ENCODE data around the gene PSMB10. TPM values are rescaled to one million over a fixed set of nuclear protein-coding genes. Genes with fewer than 3 reads are reported as not detected.
"Not testable (repeated sequence)": the region's sequence is repeated elsewhere in the genome, so short reads cannot be mapped to it uniquely, and the experiment has no call there.

The PSMB10 gene
- total RNA-seq, 1 donor: 69.4 TPM

- H3K27me3 ChIP-seq (ENCODE audit: insufficient read depth, low read length): no peaks in the 10 kb centered on the region
- H3K4me3 ChIP-seq (ENCODE audit: low read length): no peak overlapping the region
- no peaks in the 10 kb centered on the region for H3K9me3 ChIP-seq (ENCODE audit: low read depth, low read length)
- H3K4me1 ChIP-seq (ENCODE audit: insufficient read depth, low read length): no peaks in the 10 kb centered on the region
Observed at GRCh38 chr16:67927131-67927941, 9.3 kb downstream of the PSMB10 start.

DNA sequence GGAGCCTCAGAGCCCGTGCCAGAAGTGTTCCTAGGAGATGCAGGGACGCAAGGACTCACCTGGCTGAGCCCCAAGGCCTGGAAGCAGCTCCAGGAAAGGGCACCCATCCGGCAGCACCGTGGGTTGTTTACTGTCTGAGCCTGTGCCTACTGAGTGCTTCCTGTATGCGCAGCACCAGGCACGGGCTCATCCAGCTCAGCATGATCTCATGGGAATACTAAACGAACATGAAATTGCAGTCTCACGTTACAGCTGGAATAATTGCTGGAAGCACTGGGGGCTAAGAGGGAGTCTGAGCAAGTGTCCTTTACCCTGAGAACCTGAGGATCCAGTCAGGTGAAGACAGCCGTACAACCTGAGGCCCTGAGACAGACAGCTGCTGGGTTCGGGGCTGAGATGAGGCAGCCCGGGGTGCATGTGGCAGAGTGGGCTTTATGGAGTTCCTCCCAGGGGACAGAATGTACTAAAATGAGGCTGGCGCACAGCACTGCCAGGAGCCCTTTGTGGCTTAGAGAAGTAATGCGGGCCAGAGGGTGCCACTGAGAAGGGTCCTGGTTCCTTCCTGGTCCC is 10.4 kb downstream of the PSMB10 start:
- no peaks in the 10 kb centered on the region for H3K9me3 ChIP-seq (ENCODE audit: low read depth, low read length)
- no peak overlapping the region for H3K4me3 ChIP-seq (ENCODE audit: low read length)
- H3K27me3 ChIP-seq (ENCODE audit: insufficient read depth, low read length): no peaks in the 10 kb centered on the region
- no peaks in the 10 kb centered on the region for H3K4me1 ChIP-seq (ENCODE audit: insufficient read depth, low read length)

GRCh38 chr16:67924140-67924906 is 12.3 kb downstream of the PSMB10 start:
- Histone ChIP-seq H3K4me3 (ENCODE audit: low read length) (no peak overlapping the region), H3K9me3 (ENCODE audit: low read depth, low read length) (no peaks in the 10 kb centered on the region), H3K27me3 (ENCODE audit: insufficient read depth, low read length) (no peaks in the 10 kb centered on the region), H3K4me1 (ENCODE audit: insufficient read depth, low read length) (no peaks in the 10 kb centered on the region)

DNA sequence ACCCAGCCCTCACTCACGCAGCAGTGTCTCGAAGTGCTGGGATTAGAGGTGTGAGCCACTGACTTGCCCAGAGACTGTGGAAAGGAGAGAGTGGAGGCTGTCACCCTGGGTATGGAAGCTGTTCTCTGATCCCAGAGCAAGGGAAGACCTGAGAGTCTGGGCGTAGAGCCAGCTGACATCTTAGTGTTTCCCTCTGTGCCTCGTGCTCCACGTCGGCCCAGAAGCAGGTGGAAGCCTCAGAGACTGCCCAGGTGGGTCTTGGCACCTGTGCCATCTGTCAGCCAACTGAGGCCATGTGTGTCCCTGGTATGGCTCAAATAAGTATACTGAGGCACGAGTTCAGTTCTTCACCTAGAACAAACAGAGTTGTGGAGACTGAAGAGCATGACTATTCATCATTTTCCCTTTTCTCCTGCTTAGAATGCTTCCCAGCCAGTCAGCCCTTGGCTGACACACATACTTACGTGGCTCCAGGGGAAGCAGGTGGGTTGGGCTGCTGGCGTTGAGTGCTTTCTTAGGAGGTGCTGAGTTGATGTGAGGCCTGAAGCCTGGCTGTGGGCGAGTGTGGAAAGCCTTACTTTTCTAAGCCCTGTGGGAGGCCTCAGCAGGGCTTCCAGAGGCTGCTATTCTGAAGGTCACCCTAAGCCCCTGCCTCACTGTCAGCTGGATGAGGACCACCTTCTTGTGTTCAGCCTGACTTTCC is 13.1 kb downstream of the PSMB10 start:
- Histone ChIP-seq H3K9me3 (ENCODE audit: low read depth, low read length) (no peaks in the 10 kb centered on the region), H3K4me3 (ENCODE audit: low read length) (no peak overlapping the region), H3K27me3 (ENCODE audit: insufficient read depth, low read length) (no peaks in the 10 kb centered on the region), H3K4me1 (ENCODE audit: insufficient read depth, low read length) (no peaks in the 10 kb centered on the region)

GRCh38 chr16:67922740-67923139 is 13.9 kb downstream of the PSMB10 start:
- no peaks in the 10 kb centered on the region for H3K4me1 ChIP-seq (ENCODE audit: insufficient read depth, low read length)
- H3K9me3 ChIP-seq (ENCODE audit: low read depth, low read length): no peaks in the 10 kb centered on the region
- no peak overlapping the region for H3K4me3 ChIP-seq (ENCODE audit: low read length)
- H3K27me3 ChIP-seq (ENCODE audit: insufficient read depth, low read length): no peaks in the 10 kb centered on the region

DNA sequence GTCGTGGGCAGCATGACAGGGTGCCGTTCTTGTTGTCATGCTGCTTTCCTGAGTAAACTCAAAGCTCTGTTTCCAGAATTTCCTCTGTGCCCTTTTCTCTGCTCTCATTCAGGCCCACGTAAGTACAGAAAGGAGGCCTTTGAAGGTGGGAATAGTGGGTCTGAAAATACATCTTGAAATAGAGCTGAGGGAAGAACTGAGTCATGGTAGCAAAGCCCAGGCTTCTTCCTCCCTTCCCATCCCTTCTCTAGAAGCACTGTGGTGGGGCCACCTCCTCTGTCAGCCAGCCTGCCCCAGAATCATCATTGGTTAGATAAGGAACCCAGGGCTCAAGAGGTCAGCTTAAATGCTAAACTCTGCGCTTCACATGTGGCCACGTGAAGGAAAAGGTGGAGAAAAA is 14.4 kb downstream of the PSMB10 start:
- Histone ChIP-seq H3K4me1 (ENCODE audit: insufficient read depth, low read length) (peaks cover 3% of the 10 kb centered on the region), H3K27me3 (ENCODE audit: insufficient read depth, low read length) (no peaks in the 10 kb centered on the region)

GRCh38 chr16:67919622-67920221 is 16.9 kb downstream of the PSMB10 start:
- Histone ChIP-seq H3K4me1 (ENCODE audit: insufficient read depth, low read length) (peaks cover 3% of the 10 kb centered on the region), H3K27me3 (ENCODE audit: insufficient read depth, low read length) (no peaks in the 10 kb centered on the region)

More for the DNA sequence above, 14.4 kb downstream of the PSMB10 start:
- no peaks in the 10 kb centered on the region for H3K9me3 ChIP-seq (ENCODE audit: low read depth, low read length)
- no peak overlapping the region for H3K4me3 ChIP-seq (ENCODE audit: low read length)

GRCh38 chr16:67917852-67918236 is 18.8 kb downstream of the PSMB10 start:
- Histone ChIP-seq H3K4me3 (ENCODE audit: low read length) (no peak overlapping the region), H3K4me1 (ENCODE audit: insufficient read depth, low read length) (peaks cover 3% of the 10 kb centered on the region), H3K9me3 (ENCODE audit: low read depth, low read length) (no peaks in the 10 kb centered on the region), H3K27me3 (ENCODE audit: insufficient read depth, low read length) (no peaks in the 10 kb centered on the region)

More at GRCh38 chr16:67919622-67920221, 16.9 kb downstream of the PSMB10 start:
- Histone ChIP-seq H3K4me3 (ENCODE audit: low read length) (no peak overlapping the region), H3K9me3 (ENCODE audit: low read depth, low read length) (no peaks in the 10 kb centered on the region)

DNA sequence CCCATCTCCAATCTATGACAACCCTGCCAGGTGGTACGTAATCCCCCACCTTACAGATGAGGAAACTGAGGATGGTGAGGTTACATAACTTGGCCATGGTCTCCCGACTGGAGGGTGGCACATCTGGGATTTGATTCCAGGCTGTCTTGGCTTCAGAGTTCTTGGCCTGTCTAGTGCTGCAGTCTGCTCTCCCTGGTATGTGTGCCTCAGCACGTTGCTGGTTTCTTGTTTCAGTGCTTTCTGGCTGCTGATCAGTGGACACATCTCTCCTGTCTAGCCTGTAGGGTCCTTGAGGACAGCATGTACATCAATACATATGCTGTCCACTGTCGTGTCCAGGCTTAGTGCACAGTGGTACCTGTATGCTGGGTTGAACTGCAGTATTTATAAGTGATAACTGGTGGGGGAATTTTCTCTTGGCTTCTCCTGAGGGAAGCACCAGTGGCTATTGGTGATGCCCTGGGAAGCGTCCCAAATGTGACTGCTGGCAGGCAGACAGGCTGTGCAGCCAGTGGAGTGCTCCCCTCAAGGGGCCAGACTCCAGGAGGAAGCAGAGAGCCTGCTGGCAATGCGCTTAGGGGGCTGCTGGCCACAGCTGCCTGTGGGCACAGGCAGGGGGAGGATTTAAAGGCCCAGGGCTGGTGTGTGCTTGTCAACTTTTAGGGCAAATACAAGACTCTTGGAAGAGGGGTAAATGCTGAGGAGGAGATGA is 19.4 kb downstream of the PSMB10 start:
- no peaks in the 10 kb centered on the region for H3K27me3 ChIP-seq (ENCODE audit: insufficient read depth, low read length)
- H3K4me3 ChIP-seq (ENCODE audit: low read length): no peak overlapping the region
- H3K9me3 ChIP-seq (ENCODE audit: low read depth, low read length): no peaks in the 10 kb centered on the region
- H3K4me1 ChIP-seq (ENCODE audit: insufficient read depth, low read length): peaks cover 3% of the 10 kb centered on the region

DNA sequence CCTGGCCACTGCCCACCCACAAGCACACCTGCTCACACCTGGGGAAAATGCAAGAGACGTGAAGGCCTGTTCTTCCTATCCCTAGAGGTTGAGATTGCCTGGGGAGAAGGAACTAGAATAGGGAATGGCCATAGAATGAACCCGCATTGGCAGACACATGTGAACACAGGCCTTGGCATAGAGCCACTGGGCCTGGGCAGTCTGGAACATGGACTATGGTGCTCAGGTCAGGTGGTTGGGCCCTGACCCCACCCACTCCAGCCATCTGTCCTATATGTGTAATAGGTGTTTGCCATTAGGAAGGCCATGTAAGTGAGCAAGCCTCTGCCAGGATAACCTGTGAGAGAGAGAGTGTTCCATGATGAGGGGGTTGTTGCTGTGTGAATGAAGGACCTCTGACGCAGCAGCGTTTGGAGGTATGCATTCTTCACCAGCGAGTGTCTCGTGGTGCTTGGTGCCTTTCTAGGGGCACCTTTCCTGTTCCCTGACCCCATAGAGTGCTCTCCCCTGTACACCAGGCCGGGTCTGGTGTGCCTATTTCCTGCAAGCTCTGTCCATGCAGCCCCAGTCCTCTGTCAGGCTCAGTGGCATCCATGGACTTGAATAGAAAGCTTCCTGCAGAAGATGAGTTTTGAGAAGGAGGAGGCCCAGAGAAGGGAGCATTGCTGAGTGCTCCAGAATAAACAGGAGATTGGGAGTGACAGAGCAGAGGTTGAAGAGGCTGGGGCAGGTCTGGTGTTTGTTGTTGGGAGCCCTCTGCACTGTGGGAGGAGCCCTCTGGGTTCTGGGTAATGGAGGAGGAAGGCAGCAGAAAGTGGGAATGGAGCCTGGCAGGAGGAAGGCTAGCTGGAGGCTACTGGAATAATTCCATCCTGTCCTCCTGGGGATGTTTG is 20.6 kb downstream of the PSMB10 start:
- Histone ChIP-seq H3K4me1 (ENCODE audit: insufficient read depth, low read length) (peaks cover 3% of the 10 kb centered on the region), H3K4me3 (ENCODE audit: low read length) (no peak overlapping the region), H3K9me3 (ENCODE audit: low read depth, low read length) (no peaks in the 10 kb centered on the region), H3K27me3 (ENCODE audit: insufficient read depth, low read length) (no peaks in the 10 kb centered on the region)

DNA sequence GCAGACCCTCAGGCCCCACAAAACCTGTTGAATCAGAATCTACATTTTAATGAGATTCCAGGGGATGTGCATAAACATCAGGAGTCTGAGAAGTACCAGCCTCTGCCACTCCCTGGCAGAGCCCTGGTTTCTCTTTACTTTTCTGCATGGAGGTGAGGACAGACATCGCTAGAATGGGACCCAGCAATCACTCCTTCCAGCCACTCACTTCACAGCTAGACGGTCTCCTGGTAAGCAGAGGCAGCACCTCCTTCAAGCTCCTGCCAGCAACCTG is 21.2 kb downstream of the PSMB10 start:
- not testable (repeated sequence) for H3K27me3 ChIP-seq (ENCODE audit: insufficient read depth, low read length); H3K9me3 ChIP-seq (ENCODE audit: low read depth, low read length); H3K4me1 ChIP-seq (ENCODE audit: insufficient read depth, low read length); H3K4me3 ChIP-seq (ENCODE audit: low read length)

GRCh38 chr16:67914758-67915495 is 21.7 kb downstream of the PSMB10 start:
- H3K27me3 ChIP-seq (ENCODE audit: insufficient read depth, low read length): no peaks in the 10 kb centered on the region
- no peaks in the 10 kb centered on the region for H3K9me3 ChIP-seq (ENCODE audit: low read depth, low read length)
- H3K4me3 ChIP-seq (ENCODE audit: low read length): no peak overlapping the region
- H3K4me1 ChIP-seq (ENCODE audit: insufficient read depth, low read length): peaks cover 3% of the 10 kb centered on the region

- H3K4me1 ChIP-seq (ENCODE audit: insufficient read depth, low read length): no peaks in the 10 kb centered on the region
- H3K4me3 ChIP-seq (ENCODE audit: low read length): no peak overlapping the region
- H3K27me3 ChIP-seq (ENCODE audit: insufficient read depth, low read length): no peaks in the 10 kb centered on the region
- H3K9me3 ChIP-seq (ENCODE audit: low read depth, low read length): no peaks in the 10 kb centered on the region
Observed at GRCh38 chr16:67910158-67910557, 26.5 kb downstream of the PSMB10 start.

Measured in mononuclear cell (primary cell).